IPS-11a (cell line): Measurements from ENCODE around the gene SLC25A27.

Experiments used
- H3K4me3 ChIP-seq: one replicate; pipeline ENCODE4 v1.5.1; 2013; ENCODE audit warnings: low read depth, low read length, control low read depth

The SLC25A27 gene

DNA sequence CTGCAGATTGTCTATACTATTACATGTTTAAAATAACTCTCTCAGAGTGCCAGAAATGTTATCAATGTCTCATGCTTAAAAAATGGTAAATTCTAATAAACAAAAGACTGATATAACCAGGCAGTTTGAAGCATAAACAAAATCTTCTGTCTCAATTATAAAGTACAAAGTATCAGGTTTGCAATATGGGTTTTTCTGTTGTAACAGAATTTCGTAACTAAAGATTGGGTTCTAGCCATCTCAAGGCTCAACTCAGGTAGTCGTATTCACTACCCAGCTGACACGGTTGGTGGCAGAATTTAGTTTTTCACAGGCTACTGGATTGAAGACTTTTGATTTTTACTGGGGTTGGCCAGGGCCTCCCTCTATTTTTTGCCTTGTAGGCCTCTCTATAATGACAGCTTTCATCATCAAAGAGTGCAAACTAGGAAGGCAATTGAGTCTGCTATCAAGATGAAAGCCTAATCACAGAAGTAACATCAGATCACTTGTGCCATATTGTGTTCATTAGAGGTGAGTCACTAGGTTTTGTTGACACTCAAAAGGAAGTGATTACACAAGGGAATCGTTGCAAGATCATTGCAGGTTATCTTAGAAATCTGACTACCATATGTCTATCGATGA lies 3.8 kb upstream of the SLC25A27 start:
- no peak overlapping the region for H3K4me3 ChIP-seq

DNA sequence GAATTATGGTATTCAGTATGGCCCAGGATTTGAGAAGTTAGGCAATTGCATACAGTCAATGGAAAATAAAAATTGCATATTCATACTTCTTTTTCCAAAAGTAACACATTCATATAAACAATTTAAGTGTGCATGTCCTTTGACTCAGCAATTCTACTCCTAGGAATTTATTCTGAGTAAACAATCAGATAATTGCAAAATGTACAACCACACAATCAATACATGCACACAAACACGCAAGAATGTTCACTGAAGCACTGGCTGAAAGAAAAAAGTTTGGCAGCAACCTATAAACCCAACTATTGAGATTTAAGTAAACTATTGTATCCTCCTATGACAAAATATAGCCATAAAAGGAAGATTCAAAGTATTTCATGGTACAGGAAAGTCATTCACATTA lies 1.8 kb upstream of the SLC25A27 start:
- H3K4me3 ChIP-seq = no peak overlapping the region

DNA sequence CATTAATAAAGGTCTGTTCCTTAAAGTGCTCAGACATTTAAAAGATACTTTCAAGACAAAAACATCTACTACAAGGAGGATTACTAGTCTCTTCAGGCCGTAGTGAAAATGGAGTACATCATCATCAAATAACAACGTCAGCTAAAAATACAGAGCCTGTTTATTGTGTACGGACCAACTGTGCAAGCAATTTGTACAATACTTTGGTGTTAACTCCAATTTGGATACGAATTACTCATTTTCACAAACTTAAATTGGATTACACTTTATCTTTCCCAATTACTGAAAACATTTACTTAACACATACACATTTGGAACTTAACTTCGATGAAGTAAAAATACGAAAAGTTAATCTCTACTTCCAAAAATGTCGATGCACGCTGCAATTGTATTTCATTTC lies 959 bp upstream of the SLC25A27 start:
- H3K4me3 ChIP-seq = peak overlapping the region; percentile 87

DNA sequence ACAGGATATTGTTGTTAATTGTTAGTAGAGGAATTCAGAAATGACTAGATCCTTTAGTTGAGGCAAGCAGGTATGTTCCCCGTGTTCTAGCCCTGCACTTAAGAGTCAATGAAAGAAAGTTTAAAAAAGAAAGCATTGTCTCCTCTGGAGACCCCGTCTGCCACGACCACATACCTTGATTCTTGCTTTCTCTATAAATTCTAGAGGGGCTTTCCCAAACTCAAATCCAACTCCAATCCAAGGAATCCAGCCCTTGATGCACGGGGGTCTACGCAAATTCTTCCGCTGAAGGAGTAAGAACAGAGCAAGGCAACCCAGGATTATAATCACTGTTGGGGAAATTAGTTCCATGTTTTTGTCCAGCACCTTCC lies 558 bp upstream of the SLC25A27 start:
- H3K4me3 ChIP-seq = peak overlapping the region; percentile 87

DNA sequence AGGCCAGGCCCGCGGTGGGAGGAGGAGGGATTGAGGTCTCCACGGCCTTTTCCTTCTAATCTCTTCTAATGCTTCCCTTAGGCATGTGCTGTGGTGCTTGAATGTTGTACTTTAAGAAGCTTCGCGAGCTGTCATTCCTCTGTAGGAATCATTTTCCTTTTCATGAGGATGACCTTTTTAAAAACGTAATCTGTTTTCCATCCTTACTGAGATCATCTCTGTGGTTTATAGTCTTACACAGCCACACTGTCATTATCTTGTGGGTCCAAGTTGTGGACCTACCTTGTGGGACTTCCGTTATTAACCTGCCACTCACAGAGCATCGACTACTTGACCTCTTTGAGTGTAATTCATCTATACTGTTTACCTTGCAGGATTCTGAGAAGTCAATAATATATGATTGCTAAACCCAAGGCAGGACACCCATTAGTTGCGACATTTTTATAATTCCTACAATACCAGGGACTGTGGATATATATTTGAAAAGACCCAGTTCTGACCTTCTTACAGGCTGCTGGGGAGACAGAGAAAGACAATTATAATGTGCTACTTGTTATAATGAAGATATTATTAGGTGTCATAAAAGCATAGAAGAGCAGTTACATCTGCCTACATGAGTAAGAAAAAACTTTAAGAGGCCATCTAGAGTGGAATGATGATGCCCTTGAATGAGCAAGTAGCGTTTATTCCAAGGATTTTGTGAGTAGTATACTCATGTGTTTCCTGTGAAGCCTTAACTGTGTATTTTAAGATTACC lies 842 bp downstream of the SLC25A27 start:
- peak overlapping the region; percentile 87 for H3K4me3 ChIP-seq

DNA sequence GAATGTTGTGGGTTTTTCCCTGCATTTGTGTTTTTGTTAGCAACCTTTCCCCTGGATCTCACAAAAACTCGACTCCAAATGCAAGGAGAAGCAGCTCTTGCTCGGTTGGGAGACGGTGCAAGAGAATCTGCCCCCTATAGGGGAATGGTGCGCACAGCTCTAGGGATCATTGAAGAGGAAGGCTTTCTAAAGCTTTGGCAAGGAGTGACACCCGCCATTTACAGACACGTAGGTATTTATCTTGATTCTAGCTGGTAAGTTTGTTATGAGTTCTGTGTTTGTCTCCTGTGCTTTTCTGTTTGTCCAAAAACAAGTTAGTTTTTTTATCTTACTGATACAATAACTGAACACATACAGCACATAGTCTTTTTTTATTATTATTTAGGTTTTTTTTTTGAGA lies 3.0 kb downstream of the SLC25A27 start:
- no peak overlapping the region for H3K4me3 ChIP-seq

DNA sequence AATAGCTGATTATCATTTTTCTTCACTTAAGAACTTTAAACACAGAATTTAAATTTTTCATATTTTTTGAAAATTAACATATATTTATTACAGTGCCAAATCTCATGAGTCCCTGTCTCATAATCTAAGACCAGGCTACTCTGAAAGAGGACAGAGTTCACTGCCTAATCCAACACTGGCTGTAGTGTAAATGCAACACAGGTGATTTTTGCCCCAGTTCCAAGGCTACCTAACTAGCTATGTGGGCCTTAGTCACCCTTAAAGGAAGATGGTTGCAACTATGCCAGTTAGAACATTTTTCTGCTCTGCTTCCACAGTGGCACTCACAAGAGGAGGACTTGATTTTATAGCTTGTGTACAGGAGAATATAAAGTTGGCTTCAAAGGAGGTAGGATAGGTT lies 4.9 kb downstream of the SLC25A27 start:
- no peak overlapping the region for H3K4me3 ChIP-seq

DNA sequence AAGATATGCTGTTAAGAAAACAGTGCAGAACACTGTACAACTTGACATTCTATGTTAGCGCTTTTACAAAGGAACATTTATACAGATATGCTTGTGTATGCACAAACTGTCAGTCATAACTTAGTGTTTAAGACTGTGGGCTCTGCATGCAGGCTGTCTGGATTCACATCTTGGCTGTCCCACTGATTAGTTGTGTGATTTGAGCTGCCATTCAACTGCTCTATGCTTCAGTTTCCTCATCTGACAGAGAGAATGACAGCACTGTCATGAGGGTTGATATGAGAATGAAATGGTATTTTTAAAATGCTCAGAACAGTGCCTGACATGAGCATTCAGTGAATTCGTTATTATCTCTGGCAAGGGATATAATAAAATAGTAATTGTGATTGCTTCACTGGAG lies 8.7 kb downstream of the SLC25A27 start:
- no peak overlapping the region for H3K4me3 ChIP-seq

DNA sequence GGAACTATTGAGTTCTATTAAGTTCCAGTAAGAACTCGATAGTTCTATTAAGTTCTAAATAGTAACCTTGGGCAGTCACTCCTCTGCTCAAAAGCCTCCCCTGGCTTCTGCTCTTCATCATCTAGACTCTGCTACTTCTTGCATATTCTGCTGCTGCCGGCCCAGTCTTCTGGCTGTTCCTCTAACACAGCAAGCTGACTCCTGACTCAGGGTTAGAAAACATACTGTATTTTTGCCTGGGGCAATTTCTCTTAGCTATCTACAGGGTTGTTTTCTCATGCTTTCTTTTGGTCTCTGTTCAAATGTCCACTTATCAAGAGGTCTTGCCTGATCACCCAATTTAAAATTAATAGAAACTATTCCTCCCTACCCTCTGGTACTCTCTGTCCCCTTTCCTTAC lies 14.6 kb downstream of the SLC25A27 start:
- H3K4me3 ChIP-seq = no peak overlapping the region

DNA sequence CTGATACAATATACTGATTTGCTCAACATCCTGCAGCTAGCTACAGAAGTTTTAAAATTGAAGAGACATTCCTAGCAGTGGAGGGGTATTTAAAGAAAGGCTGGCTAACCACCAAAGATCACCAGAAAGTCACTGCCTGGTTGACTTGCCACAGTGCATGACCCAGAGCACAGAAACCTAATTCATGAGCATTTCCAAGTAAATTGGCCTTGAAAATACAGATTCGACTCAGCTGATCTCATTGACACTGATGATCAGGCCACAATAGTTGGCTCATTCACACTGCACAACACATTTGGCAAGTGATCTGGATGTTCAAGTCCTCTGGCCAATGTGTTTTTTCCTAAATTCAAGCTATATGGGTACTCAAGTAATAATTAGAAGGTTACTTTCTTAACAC lies 21.6 kb downstream of the SLC25A27 start:
- no peak overlapping the region for H3K4me3 ChIP-seq

DNA sequence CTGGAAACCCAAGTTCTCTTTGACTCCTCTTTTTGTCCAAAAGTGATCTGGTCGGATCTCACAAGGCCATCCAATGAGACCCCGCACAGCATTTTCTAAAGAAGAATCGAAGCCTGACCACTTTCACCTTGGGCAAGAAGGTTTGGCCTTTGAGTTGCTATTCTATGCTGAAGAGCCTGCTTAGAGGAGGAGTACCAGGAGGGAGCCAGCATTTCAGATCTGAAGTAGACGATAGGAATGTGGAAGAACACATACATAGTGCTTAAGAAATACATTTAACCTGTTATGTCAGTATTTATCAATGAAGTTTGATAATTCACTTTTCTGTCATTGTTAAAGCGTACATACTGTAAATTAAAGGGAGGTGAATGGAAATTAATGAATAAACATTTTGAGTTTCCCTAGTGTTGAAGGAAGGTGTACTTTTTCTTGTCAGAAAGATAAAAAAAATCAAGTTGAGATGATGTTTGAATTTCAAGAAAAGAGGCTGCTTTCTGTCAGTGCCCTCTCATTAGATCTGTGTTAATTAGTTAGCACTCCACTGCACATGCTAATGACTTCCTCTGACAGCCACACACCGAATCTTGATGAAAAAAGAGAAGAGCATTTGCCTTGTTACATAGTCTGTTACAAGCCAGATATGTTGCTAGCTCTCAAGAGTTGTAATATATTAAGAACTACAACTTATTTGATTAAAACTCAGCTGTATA lies 24.0 kb downstream of the SLC25A27 start:
- H3K4me3 ChIP-seq = no peak overlapping the region

DNA sequence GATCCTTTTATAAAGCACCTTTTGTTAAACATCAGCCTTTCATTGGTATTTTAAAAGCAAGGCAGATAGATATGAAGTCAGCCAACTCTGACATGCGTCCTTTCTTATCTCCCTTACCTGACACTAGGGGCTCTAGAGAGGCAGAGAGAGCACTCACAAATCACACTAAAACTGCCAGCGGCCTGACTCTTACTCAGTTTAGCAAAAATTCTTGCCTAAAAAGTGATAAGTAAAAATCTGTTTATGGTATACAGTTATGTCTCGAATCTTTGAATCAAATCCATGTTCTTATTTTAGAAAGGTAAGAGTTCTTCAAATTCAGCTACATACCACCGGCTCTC lies 24.5 kb downstream of the SLC25A27 start:
- H3K4me3 ChIP-seq = no peak overlapping the region

DNA sequence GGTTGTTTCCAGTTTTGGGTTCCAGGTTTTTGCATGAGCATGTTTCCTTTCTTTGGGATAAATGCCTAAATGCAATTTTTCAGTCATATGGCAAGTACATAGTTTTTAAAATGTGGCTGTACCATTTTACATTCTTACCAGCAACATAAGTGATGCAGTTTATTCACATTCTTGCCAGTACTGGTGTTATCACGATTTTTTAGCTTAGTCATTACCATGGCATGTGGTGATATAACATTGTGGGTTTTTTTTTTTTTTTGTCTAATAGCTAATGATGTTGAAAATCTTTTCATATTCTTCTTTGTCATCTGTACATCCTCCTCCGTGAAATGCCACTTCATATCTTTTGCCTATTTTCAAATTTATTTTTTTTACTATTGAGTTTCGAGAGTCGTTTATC lies 32.0 kb downstream of the SLC25A27 start:
- H3K4me3 ChIP-seq = no peak overlapping the region

DNA sequence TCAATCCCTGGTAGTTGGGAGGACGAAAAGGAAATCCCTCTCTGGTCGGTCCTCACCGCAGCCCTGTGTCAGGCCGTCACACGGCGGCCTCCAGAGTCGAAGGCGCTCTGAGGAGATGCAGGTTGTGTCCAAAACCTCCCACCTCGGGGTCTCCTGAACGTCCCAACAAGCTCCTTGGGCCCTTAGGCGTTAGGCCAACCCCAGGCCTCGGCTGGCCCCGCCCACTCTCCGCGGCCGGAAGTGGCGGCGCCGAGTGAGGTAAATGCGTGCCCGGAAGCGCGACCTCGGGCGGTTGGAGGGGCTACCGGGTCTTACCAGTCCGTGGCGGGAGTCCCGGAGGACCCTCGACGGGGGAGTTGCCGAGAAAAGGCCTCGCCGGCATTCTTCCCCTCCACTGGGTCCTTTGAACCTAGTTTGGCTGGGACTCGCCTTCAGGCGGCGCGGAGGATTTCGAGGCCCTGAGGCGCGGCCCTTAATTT lies 34.9 kb downstream of the SLC25A27 start, which contains the start of gene TDRD6:
Gene TDRD6, plus strand, starts transcription at position 267 of the 479 bp plus-strand sequence. CDS start 244 bp downstream, outside the sequence.
- no peak within 1 kb of the TSS for H3K4me3 ChIP-seq

DNA sequence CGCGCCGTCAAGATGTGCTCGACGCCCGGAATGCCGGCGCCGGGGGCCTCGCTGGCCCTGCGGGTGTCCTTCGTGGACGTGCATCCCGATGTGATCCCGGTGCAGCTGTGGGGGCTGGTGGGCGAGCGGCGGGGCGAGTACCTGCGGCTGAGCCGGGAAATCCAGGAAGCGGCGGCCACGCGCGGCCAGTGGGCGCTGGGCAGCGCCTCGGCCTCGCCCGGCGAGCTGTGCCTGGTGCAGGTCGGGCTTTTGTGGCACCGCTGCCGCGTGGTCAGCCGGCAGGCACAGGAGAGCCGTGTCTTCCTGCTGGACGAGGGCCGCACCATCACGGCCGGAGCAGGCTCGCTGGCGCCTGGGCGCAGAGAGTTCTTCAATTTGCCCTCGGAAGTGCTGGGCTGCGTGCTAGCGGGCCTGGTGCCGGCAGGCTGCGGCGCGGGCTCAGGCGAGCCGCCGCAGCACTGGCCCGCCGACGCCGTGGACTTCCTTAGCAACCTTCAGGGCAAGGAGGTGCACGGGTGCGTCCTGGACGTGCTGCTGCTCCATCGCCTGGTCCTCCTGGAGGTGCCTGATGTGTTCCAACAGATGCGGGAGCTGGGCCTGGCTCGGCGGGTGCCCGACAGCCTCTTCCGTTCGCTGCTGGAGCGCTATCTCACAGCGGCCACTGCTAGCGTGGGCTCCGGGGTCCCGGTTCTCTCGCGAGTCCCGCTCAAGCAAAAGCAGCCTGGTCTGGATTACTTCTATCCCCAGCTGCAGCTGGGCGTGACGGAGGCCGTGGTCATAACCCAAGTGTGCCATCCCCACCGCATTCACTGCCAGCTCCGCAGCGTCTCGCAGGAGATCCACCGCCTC lies 35.6 kb downstream of the SLC25A27 start:
- H3K4me3 ChIP-seq = no peak overlapping the region

DNA sequence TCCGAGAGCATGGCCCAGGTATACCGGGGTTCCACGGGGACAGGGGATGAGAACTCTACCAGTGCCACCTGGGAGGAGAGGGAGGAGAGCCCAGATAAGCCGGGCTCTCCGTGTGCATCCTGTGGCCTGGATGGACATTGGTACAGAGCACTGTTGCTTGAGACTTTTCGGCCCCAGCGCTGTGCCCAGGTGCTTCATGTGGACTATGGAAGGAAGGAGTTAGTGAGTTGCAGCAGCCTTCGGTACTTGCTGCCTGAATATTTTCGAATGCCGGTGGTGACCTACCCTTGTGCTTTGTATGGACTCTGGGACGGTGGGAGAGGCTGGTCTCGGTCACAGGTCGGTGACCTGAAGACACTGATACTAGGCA lies 36.2 kb downstream of the SLC25A27 start:
- no peak overlapping the region for H3K4me3 ChIP-seq

DNA sequence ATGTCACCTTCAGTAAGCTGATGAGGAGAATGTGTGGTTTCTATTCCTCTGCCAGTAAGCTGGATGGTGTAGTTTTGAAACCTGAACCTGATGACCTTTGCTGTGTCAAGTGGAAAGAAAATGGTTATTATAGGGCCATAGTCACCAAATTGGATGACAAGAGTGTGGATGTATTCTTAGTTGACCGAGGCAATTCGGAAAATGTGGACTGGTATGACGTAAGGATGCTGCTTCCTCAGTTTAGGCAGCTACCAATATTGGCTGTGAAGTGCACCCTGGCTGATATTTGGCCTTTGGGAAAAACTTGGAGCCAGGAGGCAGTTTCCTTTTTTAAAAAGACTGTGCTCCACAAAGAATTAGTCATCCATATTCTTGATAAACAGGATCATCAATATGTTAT lies 36.9 kb downstream of the SLC25A27 start:
- H3K4me3 ChIP-seq = no peak overlapping the region

DNA sequence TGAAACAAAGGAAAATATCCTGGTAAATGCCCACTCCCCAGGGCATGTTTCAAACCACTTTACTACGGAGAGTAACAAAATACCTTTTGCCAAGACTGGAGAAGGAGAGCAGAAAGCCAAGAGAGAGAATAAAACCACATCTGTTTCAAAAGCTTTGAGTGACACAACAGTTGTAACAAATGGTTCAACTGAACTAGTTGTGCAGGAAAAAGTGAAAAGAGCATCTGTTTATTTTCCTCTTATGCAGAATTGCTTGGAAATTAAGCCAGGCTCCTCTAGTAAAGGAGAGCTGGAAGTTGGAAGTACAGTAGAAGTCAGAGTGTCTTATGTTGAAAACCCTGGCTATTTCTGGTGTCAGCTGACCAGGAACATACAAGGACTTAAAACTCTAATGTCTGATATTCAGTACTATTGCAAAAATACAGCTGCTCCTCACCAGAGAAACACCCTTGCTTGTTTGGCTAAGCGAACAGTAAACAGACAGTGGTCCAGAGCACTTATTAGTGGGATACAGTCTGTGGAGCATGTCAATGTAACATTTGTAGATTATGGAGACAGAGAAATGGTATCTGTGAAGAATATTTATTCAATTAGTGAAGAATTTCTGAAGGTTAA lies 37.5 kb downstream of the SLC25A27 start:
- H3K4me3 ChIP-seq = no peak overlapping the region

DNA sequence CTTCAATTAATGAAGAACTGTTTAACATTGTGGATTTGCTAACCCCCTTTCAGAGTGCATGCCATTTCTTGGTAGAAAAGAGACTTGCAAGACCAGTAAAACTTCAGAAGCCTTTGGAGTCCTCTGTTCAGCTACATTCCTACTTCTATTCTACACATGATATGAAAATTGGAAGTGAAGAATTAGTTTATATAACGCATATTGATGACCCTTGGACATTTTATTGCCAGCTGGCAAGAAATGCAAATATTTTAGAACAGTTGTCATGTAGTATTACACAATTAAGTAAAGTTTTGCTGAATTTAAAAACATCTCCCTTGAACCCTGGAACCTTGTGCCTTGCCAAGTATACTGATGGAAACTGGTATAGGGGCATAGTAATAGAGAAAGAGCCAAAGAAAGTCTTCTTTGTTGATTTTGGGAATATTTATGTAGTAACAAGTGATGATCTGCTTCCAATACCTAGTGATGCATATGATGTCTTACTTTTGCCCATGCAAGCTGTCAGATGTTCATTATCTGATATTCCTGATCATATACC lies 38.2 kb downstream of the SLC25A27 start:
- no peak overlapping the region for H3K4me3 ChIP-seq

DNA sequence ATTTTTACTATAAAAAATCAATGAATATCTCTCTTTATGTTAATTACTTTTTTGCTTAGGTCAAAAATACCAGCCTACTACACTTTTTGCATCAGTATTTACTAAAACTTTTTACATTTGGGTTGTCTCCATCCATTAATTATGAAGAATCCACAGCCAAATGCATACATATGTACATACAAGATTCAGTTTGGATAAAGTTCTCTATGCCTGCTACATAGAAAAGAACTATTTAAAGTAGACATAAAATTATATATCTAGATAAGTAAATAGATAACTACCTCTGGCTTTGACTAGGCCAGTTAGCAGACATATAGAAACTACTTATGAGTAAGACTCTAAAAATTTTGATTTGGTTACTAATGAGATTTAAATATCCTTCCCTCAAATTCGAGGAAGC lies 47.2 kb downstream of the SLC25A27 start:
- H3K4me3 ChIP-seq = no peak overlapping the region

DNA sequence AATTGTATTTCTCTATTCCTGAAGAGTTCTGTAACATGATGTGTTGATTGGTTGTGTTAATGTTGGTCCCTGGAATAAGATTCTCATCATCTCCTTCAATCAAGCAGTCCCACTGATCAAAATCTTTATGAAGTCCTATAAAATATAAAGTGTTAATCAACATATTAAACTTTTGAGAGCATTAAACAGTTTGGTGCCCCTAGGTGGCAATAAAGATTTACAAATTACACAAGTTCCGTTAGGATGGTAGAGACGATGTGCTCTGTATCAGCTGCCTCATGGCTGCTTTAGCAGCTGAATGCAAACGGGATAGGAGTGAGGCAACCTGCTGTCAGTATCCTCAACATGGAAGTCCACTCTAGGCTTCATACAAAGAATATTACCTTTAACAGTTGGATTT lies 51.8 kb downstream of the SLC25A27 start:
- no peak overlapping the region for H3K4me3 ChIP-seq
